Body of pancreas (tissue), 4 donors: ENCODE results near the gene PDCD1. TPM values are rescaled to one million over a fixed set of nuclear protein-coding genes. Genes with fewer than 3 reads are reported as not detected.

ENCODE experiments used
- ATAC-seq: fragments of 150-250 bp; one replicate; pipeline ENCODE4 v1.9.1; 2016
- DNase-seq, 4 donors: peaks; one replicate each; pipeline ENCODE4 v3.0.0-alpha.2; 2019
- H3K27ac ChIP-seq, 4 donors: fragments of 200-600 bp; sonication (generic); 1 replicate in 3 of 4; 2 replicates in 1 of 4; pipeline versions ENCODE4 v1.5.1 to v1.6.1; 2016 to 2019; ENCODE audit warnings: mild to moderate bottlenecking in 1 of 4, mixed read lengths in 1 of 4, moderate library complexity in 1 of 4
- H3K27me3 ChIP-seq, 2 donors: fragments of 200-600 bp; sonication (generic); one replicate each; pipeline ENCODE4 v1.6.0; 2016; ENCODE audit warnings: mild to moderate bottlenecking in 1 of 2
- H3K36me3 ChIP-seq, 2 donors: fragments of 200-600 bp; sonication (generic); replicated peaks in 1 of 2; 2 replicates each; pipeline ENCODE4 v1.5.1; 2016; ENCODE audit warnings: low read depth in 2 of 2; ENCODE audit not compliant: insufficient read depth in 1 of 2
- H3K4me1 ChIP-seq: fragments of 200-600 bp; sonication (generic); one replicate; pipeline ENCODE4 v1.6.0; 2016
- H3K4me3 ChIP-seq, 2 donors: fragments of 200-600 bp; sonication (generic); 1 replicate in 1 of 2; 2 replicates in 1 of 2; pipeline ENCODE4 v1.5.1; 2016 to 2019
- H3K9me3 ChIP-seq, 3 donors: fragments of 200-600 bp; sonication (generic); 1 replicate in 2 of 3; 2 replicates in 1 of 3; pipeline ENCODE4 v1.5.1; 2016
- CTCF ChIP-seq, 7 experiments: fragments of 450-650 bp in 4 of 7; fragments of 200-600 bp in 3 of 7; sonication (generic) in 3 of 7; IDR thresholded peaks; one replicate each; pipeline ENCODE4 v1.5.1; 2016 to 2019; ENCODE audit warnings: antibody characterized with exemption in 7 of 7
- POLR2A ChIP-seq, 3 donors: fragments of 450-650 bp; IDR thresholded peaks; one replicate each; pipeline ENCODE4 v1.6.1; 2016; ENCODE audit warnings: antibody characterized with exemption in 3 of 3, mild to moderate bottlenecking in 2 of 3
- WGBS, 2 donors: methylation state at CpG; one replicate each; pipeline ENCODE4 v1.1.5; 2017; 5-methylcytosine and 5-hydroxymethylcytosine counted together
- intact Hi-C: fragments of 100-400 bp; cut with DNase I; formaldehyde crosslinking; loops from one replicate; pipeline ENCODE4 v1.15.1; 2023
- total RNA-seq, 2 donors: library from RNA; depleted of rRNA; stranded (reverse); fragments of >200 nt; gene quantifications; one replicate each; pipeline ENCODE4 v1.1.0, GENCODE V29; 2016

Gene PDCD1
- total RNA-seq, 2 donors from 2014 or later, result 0.99 to 1.3 TPM

GRCh38 chr2:241859436-241860183 is 916 bp upstream of the PDCD1 start:
- Histone ChIP-seq H3K9me3 (no peaks in the 10 kb centered on the region), H3K36me3 (no peaks in the 10 kb centered on the region), H3K27ac (peak overlapping the region in 3 of 4 donors; percentile 26 to 34 (median 34)), H3K4me1 (peaks cover 8% of the 10 kb centered on the region), H3K27me3 (peaks cover 0 to 13% of the 10 kb centered on the region in 2 donors), H3K4me3 (no peak overlapping the region)
- ATAC-seq (no peak), DNase-seq (peak in 2 of 4 donors; percentile 22 to 49)
- no peak for TF ChIP-seq CTCF (IDR thresholded peaks at IDR 0.05)
- TF ChIP-seq POLR2A (IDR thresholded peaks at IDR 0.05), result no peak
- intact Hi-C loops, result no loop called here
- 52 to 60% methylated on average over 21 to 30 of the region's 30 CpGs for WGBS, 2 donors

- ATAC-seq (no peak), DNase-seq (no peak)
- Histone ChIP-seq H3K36me3 (no peaks in the 10 kb centered on the region), H3K4me3 (no peak overlapping the region), H3K4me1 (peaks cover 8% of the 10 kb centered on the region), H3K9me3 (no peaks in the 10 kb centered on the region), H3K27me3 (peaks cover 0 to 12% of the 10 kb centered on the region in 2 donors), H3K27ac (peak overlapping the region in 1 of 4 donors; percentile 34)
- intact Hi-C loops, result no loop called here
- TF ChIP-seq CTCF (IDR thresholded peaks at IDR 0.05) (no peak), POLR2A (IDR thresholded peaks at IDR 0.05) (no peak)
- WGBS, 2 donors, result 27% methylated on average over 4 to 8 of the region's 9 CpGs
Observed at GRCh38 chr2:241859017-241859435, 332 bp upstream of the PDCD1 start.

- no peak overlapping the region for H3K27ac ChIP-seq
- H3K4me3 ChIP-seq, result no peak overlapping the region
- DNase-seq (peak in 1 of 4 donors; percentile 9), ATAC-seq (no peak)
- no peaks in the 10 kb centered on the region for H3K9me3 ChIP-seq
- 73 to 90% methylated on average over 3 to 15 of the region's 18 CpGs for WGBS, 2 donors
- no peaks in the 10 kb centered on the region for H3K27me3 ChIP-seq
- no peaks in the 10 kb centered on the region for H3K36me3 ChIP-seq
- intact Hi-C loops, result no loop called here
- H3K4me1 ChIP-seq, result peaks cover 8% of the 10 kb centered on the region
- TF ChIP-seq POLR2A (IDR thresholded peaks at IDR 0.05) (no peak), CTCF (IDR thresholded peaks at IDR 0.05) (no peak)
Observed at GRCh38 chr2:241857572-241858121, 1.0 kb downstream of the PDCD1 start.

- Histone ChIP-seq H3K36me3 (no peaks in the 10 kb centered on the region), H3K4me3 (no peak overlapping the region), H3K27ac (no peak overlapping the region), H3K27me3 (no peaks in the 10 kb centered on the region), H3K4me1 (peaks cover 8% of the 10 kb centered on the region), H3K9me3 (no peaks in the 10 kb centered on the region)
- WGBS, 2 donors, result 73 to 75% methylated on average over 18 to 28 of the region's 28 CpGs
- intact Hi-C loops, result no loop called here
- no peak for DNase-seq
- no peak for ATAC-seq
- TF ChIP-seq POLR2A (IDR thresholded peaks at IDR 0.05) (no peak), CTCF (IDR thresholded peaks at IDR 0.05) (no peak)
Observed at GRCh38 chr2:241857041-241857541, 1.6 kb downstream of the PDCD1 start.
